Renal cortex interstitium (tissue), 11 donors: ENCODE results near the gene FRAS1. TPM values are rescaled to one million over a fixed set of nuclear protein-coding genes. Genes with fewer than 3 reads are reported as not detected.
"Not testable (repeated sequence)": the region's sequence is repeated elsewhere in the genome, so short reads cannot be mapped to it uniquely, and the experiment has no call there.

Experiments
- DNase-seq, 11 donors: peaks; one replicate each; pipeline ENCODE4 v3.0.0-alpha.2; 2013; ENCODE audit warnings: low read depth in 9 of 11, low spot score in 4 of 11; ENCODE audit errors: extremely low read depth in 1 of 11
- polyA plus RNA-seq, 3 donors: library from polyadenylated mRNA; unstranded; fragments of 120-200 nt; gene quantifications; one replicate each; pipeline ENCODE4 v1.2.1, GENCODE V29; 2013; ENCODE audit not compliant: insufficient read length in 3 of 3

The FRAS1 gene
- polyA plus RNA-seq, 3 donors = 79.1 to 92.9 (median 84.9) TPM

- DNase-seq = peak in 9 of 11 donors; percentile 26 to 74 (median 39)
Measured at GRCh38 chr4:78426972-78427371, 369.8 kb downstream of the FRAS1 start.

- DNase-seq = no peak
Measured at GRCh38 chr4:78428996-78429395, 371.9 kb downstream of the FRAS1 start.

DNA sequence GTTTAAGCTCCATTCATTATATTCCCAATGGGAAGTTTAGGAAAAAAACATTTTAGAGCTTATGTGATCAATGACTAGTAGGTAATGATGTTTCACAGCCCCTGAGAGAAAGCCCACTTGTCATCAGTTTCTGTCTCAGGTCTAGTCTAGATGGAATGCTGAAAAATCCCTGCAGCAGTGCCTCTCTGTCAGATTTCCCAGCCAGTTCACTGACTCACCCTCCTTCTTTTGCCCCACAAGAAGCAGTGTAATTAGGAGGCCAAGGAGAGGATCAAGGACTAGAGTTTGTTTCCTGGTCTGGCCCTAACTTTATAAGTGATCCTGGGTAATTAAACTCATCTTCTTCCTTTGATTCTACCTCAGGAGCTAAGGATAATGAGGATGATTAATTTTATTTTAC lies 375.8 kb downstream of the FRAS1 start:
- no peak for DNase-seq

- DNase-seq = no peak
Measured at GRCh38 chr4:78437608-78438088, 380.5 kb downstream of the FRAS1 start.

- DNase-seq = no peak
Measured at GRCh38 chr4:78439328-78439727, 382.2 kb downstream of the FRAS1 start.

- DNase-seq = no peak
Measured at GRCh38 chr4:78441756-78442155, 384.6 kb downstream of the FRAS1 start.

DNA sequence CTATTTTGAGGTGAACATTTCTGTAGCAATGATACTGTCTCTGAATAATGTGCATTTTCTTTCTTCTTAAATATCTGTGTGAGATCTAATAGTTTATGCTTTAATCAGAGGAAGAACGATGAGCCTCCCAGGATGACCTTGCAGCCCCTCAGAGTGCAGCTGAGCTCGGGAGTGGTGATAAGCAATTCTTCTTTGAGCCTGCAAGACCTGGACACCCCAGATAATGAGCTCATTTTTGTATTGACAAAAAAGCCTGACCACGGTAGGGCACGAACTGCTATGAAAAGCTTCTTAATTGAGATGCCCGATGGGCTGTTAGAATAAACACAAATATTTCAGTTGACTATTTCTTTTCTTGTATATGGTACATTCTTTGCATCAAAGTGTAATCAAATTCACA lies 389.5 kb downstream of the FRAS1 start:
- no peak for DNase-seq

DNA sequence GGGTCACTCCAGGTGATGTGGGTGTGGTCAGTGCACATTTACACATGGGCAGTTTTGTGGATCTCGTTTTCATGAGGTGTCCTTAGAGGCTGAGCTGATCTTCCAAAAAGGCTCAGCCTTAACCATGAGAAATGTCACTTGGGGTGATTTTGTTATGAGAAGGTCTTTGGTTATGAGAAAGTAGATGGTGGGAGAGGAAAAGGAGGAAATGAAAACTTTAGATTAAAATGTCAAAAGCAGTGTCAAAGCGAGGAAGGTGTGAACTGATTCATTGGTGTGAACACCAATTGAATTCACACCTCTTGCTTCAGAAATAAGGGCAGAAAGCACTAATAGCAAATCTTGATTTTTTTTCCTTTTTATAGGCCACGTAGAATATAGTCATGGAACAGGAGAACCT lies 394.3 kb downstream of the FRAS1 start:
- no peak for DNase-seq

GRCh38 chr4:78454016-78454415 lies 396.9 kb downstream of the FRAS1 start:
- DNase-seq = no peak

GRCh38 chr4:78457751-78458150 lies 400.6 kb downstream of the FRAS1 start:
- DNase-seq = no peak

DNA sequence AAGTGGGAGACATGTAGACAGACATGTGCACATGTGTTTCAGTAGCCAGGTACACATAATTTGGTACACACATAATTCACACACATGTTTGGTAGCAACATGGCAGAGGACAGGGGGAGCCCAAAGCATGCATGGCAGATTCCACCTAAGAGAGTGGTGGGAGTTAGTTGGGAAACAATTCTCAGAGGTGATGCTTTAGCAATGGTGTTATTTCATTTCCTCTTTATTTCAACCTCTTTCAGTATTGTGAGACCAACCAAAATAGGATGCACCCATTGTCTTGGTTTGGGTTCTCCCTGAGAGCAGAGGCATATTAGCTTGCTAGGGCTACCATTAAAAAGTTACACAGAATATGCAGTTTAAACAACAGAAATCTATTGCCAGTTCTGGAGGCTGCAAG lies 402.2 kb downstream of the FRAS1 start:
- DNase-seq = no peak

- no peak for DNase-seq
Measured at GRCh38 chr4:78460368-78460767, 403.2 kb downstream of the FRAS1 start.

GRCh38 chr4:78464265-78464664 lies 407.1 kb downstream of the FRAS1 start:
- DNase-seq = no peak

DNA sequence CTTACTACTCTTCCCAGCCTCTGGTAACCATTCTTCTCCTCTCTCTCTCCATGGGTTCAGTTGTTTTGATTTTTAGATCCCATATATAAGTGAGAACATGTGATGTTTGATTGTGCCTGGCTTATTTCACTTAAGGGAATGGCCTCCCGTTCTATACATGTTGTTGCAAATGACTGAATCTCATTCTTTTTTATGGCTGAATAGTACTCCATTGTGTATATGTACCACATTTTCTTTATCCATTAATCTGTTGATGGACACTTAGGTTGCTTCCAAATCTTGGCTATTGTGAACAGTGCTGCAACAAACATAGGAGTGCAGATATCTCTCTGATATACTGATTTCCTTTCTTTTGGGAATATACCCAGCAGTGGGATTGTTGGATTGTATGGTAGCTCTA lies 410.1 kb downstream of the FRAS1 start:
- DNase-seq = not testable (repeated sequence)

DNA sequence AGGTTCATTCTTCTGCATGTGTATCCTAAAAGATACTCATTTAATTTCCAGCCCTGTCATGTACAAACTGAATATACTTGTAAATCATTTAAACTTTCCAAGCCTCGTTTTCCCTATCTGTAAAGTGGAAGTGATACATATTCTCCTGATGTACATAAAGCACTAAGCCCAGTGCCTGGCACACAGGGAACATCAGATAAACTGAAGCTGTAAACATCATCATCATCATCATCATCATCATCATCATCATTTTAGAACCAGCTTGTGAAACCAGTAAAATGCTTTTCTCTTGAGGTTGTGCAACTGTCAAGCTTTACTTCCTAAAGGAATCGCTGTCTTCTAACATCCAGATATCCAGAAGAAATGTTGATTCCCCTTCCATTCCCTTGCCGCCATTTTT lies 411.1 kb downstream of the FRAS1 start:
- DNase-seq = no peak

DNA sequence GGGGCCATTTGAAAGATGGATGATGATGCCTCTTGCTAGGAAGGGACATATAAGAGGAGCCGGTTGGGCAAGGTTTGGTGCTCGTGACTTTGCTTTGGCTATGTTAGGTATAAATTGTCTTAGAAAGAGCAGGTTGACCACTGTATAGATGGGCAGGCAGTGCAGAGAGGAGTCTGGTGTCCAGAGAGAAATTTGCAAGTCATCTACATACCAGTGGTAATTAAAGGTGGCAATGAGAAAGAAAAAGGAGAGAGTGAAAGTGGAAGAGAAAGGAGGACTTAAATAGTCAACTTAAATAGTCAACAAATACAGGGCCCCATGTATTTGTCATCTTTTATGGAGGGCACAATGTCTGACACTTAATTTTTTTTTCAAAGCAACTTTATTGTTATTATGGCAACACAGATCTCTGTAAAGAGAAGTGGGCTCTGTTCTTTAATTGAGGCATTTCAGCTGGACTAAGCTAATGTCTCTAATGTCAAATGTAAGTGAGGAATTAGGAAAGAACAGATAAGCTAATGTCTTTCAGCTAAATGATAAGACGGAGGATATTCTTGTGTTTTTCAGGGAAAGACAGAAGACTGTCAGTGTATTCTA lies 419.1 kb downstream of the FRAS1 start:
- DNase-seq = no peak

DNA sequence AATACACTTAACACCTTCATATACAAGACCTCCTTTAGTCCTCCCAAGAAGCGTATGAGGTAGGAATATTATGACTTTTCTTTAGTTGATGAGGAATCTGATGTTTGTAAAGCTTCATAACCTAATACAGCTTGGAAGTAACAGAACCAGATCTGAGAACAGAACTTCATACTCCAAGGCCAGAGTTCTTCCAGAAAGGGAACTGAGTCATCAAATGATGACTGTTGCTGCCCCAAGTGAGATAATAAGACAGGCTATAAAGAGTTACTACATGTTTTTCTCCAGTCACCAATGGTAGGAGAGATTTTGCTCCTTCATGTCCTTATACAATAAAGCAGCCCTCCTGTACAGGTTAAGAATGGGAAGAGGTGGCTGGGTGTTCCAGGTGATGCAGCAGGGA lies 420.2 kb downstream of the FRAS1 start:
- no peak for DNase-seq

- DNase-seq = no peak
Measured at GRCh38 chr4:78478523-78478922, 421.4 kb downstream of the FRAS1 start.

DNA sequence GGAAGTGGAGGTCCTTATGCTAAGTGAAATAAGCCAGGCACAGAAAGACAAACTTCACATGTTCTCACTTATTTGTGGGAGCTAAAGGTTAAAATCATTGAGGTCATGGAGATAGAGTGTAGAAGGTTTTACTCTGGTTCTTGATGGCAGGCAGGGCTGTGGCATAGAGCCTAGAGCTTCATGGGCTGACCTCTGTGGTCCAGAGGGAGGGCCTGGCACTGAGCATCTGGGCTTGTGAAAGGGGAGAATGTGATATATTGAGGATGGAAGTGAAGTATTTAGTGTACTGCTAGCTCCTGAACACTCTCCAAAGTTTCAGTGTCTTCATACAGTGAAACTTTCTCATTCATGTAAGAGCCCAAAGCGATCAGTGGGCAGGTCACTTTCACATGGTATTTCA lies 423.2 kb downstream of the FRAS1 start:
- DNase-seq = no peak

DNA sequence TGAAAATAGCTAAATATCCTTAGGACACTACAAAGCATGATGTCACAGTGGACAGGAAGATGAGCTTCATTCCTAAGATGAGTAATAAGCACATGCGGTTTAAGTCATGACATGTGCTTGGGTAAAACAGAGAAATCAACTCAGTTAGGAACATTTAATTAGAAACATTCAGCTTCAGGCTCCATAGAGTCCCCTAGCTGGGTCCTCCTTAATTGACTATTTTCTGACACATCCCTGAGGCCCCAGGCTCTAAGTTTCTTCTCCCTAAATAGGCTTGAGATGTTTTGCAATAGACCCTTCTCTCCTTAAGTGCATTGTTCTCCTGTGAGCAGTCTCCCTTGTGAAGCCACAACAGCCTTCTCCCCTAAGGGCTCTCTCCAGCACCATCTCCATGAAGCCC lies 424.1 kb downstream of the FRAS1 start:
- no peak for DNase-seq

DNA sequence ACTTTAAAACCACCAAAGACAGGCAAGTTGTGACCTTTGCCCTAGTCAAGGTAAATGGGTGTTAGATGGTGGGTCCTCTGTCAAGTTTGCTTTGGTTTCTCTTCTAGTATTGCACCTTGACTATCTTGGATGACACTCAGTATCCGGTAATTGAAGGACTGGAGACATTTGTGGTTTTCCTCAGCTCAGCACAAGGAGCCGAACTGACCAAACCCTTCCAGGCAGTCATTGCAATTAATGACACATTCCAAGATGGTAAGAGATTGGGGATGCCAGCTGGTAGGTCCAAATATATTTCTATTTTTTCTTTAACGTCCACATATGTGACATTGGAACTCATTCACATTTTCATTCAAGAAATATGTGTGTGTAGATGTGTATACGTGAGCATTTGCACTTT lies 425.2 kb downstream of the FRAS1 start:
- DNase-seq = no peak

GRCh38 chr4:78483811-78484210 lies 426.7 kb downstream of the FRAS1 start:
- DNase-seq = no peak
